ENCODE data around the gene S1PR5. TPM values are rescaled to one million over a fixed set of nuclear protein-coding genes. Genes with fewer than 3 reads are reported as not detected.

S1PR5 gene
- total and polyA plus RNA-seq, 9 of the 15 experiments (the other 6 are each of a cell fraction or from before 2014, with no cell fraction given) = 0.03 to 0.54 (median 0.35) TPM; not detected in 4

DNA sequence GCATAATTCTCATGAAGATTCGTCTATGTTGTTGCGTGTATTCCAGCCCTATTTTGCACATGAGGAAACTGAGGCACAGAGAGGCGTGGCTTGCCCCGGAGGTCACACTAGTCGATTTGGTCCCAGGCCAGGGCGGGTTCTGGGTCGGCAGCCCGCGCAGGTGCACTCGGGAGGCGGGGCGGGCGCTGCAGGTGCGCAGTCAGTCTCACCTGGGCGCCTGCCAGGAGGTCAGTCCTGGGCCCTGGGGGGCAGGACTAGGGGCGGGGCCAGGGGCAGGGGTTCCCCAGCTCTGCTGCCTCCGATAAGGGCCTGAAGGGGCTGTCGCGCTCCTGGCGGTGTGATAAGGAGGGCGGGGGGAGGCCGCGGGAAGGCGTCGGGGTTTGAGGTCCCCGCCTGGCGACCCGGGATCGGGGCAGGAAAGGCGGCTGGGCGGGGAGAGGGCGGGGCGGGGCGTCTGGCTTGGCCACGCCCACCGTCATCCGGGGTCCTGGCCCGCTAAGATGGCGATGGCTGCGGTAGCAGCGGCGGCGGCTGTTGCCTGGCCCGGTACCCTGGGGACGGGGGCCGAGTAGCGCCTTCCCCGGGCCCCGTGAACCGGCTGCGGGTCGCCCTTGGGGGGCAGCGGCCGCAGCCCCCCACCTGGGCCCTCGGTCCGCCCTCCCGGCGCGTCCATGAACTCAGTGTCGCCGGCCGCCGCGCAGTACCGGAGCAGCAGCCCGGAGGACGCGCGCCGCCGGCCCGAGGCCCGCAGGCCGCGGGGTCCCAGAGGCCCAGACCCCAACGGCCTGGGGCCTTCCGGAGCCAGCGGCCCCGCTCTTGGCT is 26.4 kb upstream of the S1PR5 start, which contains the start of gene ATG4D (continued):
- TF ChIP-seq, protein P1, sequence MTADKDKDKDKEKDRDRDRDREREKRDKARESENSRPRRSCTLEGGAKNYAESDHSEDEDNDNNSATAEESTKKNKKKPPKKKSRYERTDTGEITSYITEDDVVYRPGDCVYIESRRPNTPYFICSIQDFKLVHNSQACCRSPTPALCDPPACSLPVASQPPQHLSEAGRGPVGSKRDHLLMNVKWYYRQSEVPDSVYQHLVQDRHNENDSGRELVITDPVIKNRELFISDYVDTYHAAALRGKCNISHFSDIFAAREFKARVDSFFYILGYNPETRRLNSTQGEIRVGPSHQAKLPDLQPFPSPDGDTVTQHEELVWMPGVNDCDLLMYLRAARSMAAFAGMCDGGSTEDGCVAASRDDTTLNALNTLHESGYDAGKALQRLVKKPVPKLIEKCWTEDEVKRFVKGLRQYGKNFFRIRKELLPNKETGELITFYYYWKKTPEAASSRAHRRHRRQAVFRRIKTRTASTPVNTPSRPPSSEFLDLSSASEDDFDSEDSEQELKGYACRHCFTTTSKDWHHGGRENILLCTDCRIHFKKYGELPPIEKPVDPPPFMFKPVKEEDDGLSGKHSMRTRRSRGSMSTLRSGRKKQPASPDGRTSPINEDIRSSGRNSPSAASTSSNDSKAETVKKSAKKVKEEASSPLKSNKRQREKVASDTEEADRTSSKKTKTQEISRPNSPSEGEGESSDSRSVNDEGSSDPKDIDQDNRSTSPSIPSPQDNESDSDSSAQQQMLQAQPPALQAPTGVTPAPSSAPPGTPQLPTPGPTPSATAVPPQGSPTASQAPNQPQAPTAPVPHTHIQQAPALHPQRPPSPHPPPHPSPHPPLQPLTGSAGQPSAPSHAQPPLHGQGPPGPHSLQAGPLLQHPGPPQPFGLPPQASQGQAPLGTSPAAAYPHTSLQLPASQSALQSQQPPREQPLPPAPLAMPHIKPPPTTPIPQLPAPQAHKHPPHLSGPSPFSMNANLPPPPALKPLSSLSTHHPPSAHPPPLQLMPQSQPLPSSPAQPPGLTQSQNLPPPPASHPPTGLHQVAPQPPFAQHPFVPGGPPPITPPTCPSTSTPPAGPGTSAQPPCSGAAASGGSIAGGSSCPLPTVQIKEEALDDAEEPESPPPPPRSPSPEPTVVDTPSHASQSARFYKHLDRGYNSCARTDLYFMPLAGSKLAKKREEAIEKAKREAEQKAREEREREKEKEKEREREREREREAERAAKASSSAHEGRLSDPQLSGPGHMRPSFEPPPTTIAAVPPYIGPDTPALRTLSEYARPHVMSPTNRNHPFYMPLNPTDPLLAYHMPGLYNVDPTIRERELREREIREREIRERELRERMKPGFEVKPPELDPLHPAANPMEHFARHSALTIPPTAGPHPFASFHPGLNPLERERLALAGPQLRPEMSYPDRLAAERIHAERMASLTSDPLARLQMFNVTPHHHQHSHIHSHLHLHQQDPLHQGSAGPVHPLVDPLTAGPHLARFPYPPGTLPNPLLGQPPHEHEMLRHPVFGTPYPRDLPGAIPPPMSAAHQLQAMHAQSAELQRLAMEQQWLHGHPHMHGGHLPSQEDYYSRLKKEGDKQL (CRISPR knock-in tag; IDR thresholded peaks at IDR 0.05; ENCODE audit: borderline replicate concordance) = no peak
- TF ChIP-seq NCOR1 (IDR thresholded peaks at IDR 0.05) = peak; percentile 95
- TF ChIP-seq, protein P2, sequence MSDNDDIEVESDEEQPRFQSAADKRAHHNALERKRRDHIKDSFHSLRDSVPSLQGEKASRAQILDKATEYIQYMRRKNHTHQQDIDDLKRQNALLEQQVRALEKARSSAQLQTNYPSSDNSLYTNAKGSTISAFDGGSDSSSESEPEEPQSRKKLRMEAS (CRISPR knock-in tag; IDR thresholded peaks at IDR 0.05) = no peak
- TF ChIP-seq, protein P3, sequence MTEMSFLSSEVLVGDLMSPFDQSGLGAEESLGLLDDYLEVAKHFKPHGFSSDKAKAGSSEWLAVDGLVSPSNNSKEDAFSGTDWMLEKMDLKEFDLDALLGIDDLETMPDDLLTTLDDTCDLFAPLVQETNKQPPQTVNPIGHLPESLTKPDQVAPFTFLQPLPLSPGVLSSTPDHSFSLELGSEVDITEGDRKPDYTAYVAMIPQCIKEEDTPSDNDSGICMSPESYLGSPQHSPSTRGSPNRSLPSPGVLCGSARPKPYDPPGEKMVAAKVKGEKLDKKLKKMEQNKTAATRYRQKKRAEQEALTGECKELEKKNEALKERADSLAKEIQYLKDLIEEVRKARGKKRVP (CRISPR knock-in tag; IDR thresholded peaks at IDR 0.05) = no peak
- no peak for TF ChIP-seq RBM22 (IDR thresholded peaks at IDR 0.05; ENCODE audit: low read depth, low read length, poor library complexity, severe bottlenecking)
- no peak for TF ChIP-seq ZNF184 (CRISPR knock-in tag; IDR thresholded peaks at IDR 0.05)
- TF ChIP-seq, protein P4, sequence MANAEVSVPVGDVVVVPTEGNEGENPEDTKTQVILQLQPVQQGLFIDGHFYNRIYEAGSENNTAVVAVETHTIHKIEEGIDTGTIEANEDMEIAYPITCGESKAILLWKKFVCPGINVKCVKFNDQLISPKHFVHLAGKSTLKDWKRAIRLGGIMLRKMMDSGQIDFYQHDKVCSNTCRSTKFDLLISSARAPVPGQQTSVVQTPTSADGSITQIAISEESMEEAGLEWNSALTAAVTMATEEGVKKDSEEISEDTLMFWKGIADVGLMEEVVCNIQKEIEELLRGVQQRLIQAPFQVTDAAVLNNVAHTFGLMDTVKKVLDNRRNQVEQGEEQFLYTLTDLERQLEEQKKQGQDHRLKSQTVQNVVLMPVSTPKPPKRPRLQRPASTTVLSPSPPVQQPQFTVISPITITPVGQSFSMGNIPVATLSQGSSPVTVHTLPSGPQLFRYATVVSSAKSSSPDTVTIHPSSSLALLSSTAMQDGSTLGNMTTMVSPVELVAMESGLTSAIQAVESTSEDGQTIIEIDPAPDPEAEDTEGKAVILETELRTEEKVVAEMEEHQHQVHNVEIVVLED (CRISPR knock-in tag; IDR thresholded peaks at IDR 0.05) = no peak
- no peak for TF ChIP-seq DMBX1 (CRISPR knock-in tag; IDR thresholded peaks at IDR 0.05; ENCODE audit: borderline replicate concordance)
- no peak for TF ChIP-seq ZNF174 (CRISPR knock-in tag; IDR thresholded peaks at IDR 0.05)
- no peak for TF ChIP-seq PCBP2 (IDR thresholded peaks at IDR 0.05; ENCODE audit: low read depth, low read length, poor library complexity, severe bottlenecking)
- no peak for TF ChIP-seq RAD21 (CRISPR knock-in tag; conservative IDR thresholded peaks at IDR 0.05 in 1 of 2, IDR thresholded peaks at IDR 0.05 in 1 of 2)
- TF ChIP-seq CSDE1 (IDR thresholded peaks at IDR 0.05) = no peak
- no peak for TF ChIP-seq POLR2AphosphoS2 (IDR thresholded peaks at IDR 0.05; ENCODE audit: low read length)
- no peak for TF ChIP-seq SNIP1 (IDR thresholded peaks at IDR 0.05; ENCODE audit: low read depth)
- no peak for TF ChIP-seq HNRNPLL (IDR thresholded peaks at IDR 0.05; ENCODE audit: low read depth, low read length, poor library complexity, severe bottlenecking)
- TF ChIP-seq ZNF24 (IDR thresholded peaks at IDR 0.05) = no peak
- TF ChIP-seq TGIF2 (CRISPR knock-in tag; IDR thresholded peaks at IDR 0.05) = no peak
- TF ChIP-seq FOXJ2 (tag; IDR thresholded peaks at IDR 0.05) = no peak
- no peak for TF ChIP-seq TAF7 (tag; IDR thresholded peaks at IDR 0.05)
- TF ChIP-seq HDAC1 (IDR thresholded peaks at IDR 0.05) = peak in 1 of 2 experiments; percentile 50; a peak in 1 of 4 replicates

Data from K562 (cell line).